ENCODE data around the gene CRYGS. TPM values are rescaled to one million over a fixed set of nuclear protein-coding genes. Genes with fewer than 3 reads are reported as not detected.
"Not testable (repeated sequence)": the region's sequence is repeated elsewhere in the genome, so short reads cannot be mapped to it uniquely, and the experiment has no call there.

Gene CRYGS
- total and polyA plus RNA-seq, 3 experiments from 2014 or later = 2.7 to 3.0 TPM; not detected in 1

DNA sequence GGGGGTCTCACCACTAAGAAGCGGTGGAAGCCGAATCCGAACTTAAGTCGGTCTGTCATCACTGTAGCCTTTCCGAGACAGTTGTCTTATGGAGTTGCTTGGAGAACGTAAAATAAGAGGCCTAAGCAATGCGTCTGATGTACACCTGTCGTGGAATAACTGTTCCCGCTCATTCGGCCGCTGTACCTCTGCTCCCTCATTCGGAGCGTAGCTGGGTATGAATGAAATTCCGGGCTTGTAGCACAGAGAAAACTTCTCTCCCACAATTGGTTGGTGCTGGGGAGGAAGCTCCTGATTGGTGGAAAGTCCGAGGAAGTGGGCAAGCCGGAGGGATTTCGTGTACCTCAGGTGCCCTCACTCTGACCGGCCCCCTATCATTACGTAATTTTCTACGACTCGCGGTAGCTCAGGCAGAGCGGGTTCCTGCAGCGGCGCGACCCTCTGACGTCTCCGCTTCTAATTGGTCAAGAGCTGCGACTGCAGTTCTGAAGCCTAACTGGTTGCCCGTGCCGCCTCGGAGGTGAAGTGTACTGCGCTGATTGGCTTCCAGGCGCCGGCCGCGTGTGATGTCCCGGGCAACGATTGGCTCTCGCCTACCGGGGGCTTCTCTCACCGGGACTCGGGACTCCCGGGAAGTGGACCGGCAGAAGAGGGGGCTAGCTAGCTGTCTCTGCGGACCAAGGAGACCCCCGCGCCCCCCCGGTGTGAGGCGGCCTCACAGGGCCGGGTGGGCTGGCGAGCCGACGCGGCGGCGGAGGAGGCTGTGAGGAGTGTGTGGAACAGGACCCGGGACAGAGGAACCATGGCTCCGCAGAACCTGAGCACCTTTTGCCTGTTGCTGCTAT lies 26.1 kb upstream of the CRYGS start, which contains the start of gene DNAJB11:
Gene DNAJB11, plus strand, starts transcription at position 625 of the 845 bp plus-strand sequence. Its CDS starts 178 bp downstream, at position 803.
- no peaks in the 10 kb centered on the region for H3K27me3 ChIP-seq (ENCODE audit: insufficient read depth, low read length, poor library complexity, severe bottlenecking)
- Mint-ChIP-seq H3K4me1 (peaks cover 56 to 75% (median 72%) of the 10 kb centered on the region in 3 donors), H3K4me3 (peak within 1 kb of the TSS; percentile 86 to 99 (median 89)), H3K9me3 (no peaks in the 10 kb centered on the region), H3K27ac (peak within 1 kb of the TSS; percentile 93 to 100 (median 98)), H3K36me3 (peaks cover 0 to 52% (median 8%) of the 10 kb centered on the region in 3 donors), H3K27me3 (no peaks in the 10 kb centered on the region)
- DNase-seq = peak; percentile 98 to 99 (median 99)
- no peaks in the 10 kb centered on the region for H3K9me3 ChIP-seq (ENCODE audit: low read length)
- peaks cover 38% of the 10 kb centered on the region for H3K4me1 ChIP-seq (ENCODE audit: insufficient read depth, low read length)
- POLR2A ChIA-PET = interaction anchor here (0.6 to 4.3 kb wide), 8 partner anchors 14 to 633 kb away, joined by 3 to 35 read pairs (median 4); partner anchors contain the start of genes EIF4A2 and TRA2B
- peak within 1 kb of the TSS; percentile 98 for H3K27ac ChIP-seq (ENCODE audit: low read depth, low read length)
- peaks cover 22% of the 10 kb centered on the region for H3K36me3 ChIP-seq (ENCODE audit: insufficient read depth, low read length)
- CTCF ChIA-PET = interaction anchor here (1.1 to 1.6 kb wide), 8 partner anchors 12 to 632 kb away, joined by 3 to 9 read pairs (median 4); partner anchors contain the start of genes RPL39L and TRA2B
- peak within 1 kb of the TSS; percentile 77 for H3K4me3 ChIP-seq (ENCODE audit: low read length)

DNA sequence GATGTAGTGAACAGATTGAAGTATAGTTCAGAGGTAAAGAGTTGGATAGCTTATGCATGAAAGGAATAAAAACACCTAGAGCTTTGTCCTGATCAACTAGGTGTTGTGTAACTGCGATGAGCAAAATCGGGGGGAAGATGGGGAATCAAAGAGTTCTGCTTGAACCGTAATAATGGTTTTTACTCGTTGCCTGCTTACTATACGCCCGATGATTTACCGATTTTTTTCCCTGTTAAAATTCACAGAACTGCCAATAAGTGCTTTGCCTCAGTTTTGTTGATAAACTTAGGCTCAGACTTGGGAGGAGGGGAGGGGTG lies 25.6 kb upstream of the CRYGS start:
- Histone ChIP-seq H3K36me3 (ENCODE audit: insufficient read depth, low read length) (peaks cover 22% of the 10 kb centered on the region), H3K27ac (ENCODE audit: low read depth, low read length) (peak overlapping the region; percentile 98), H3K4me3 (ENCODE audit: low read length) (peak overlapping the region; percentile 77), H3K9me3 (ENCODE audit: low read length) (no peaks in the 10 kb centered on the region), H3K27me3 (ENCODE audit: insufficient read depth, low read length, poor library complexity, severe bottlenecking) (no peaks in the 10 kb centered on the region), H3K4me1 (ENCODE audit: insufficient read depth, low read length) (peaks cover 39% of the 10 kb centered on the region)
- H3K27ac Mint-ChIP-seq = peak overlapping the region; percentile 93 to 100 (median 98)
- no peak for DNase-seq
- ChIA-PET CTCF (interaction anchor here (1.1 to 1.6 kb wide), 7 partner anchors 13 to 632 kb away, joined by 3 to 9 read pairs (median 4); partner anchors contain the start of genes RPL39L and TRA2B), POLR2A (interaction anchor here (0.6 to 4.3 kb wide), 7 partner anchors 14 to 632 kb away, joined by 3 to 35 read pairs (median 5); partner anchors contain the start of genes EIF4A2 and TRA2B)
- H3K36me3 Mint-ChIP-seq = peaks cover 0 to 47% (median 6%) of the 10 kb centered on the region in 3 donors
- peaks cover 57 to 74% (median 72%) of the 10 kb centered on the region in 3 donors for H3K4me1 Mint-ChIP-seq
- peak overlapping the region; percentile 86 to 99 (median 89) for H3K4me3 Mint-ChIP-seq
- H3K9me3 Mint-ChIP-seq = no peaks in the 10 kb centered on the region
- H3K27me3 Mint-ChIP-seq = no peaks in the 10 kb centered on the region

GRCh38 chr3:186569361-186569760 lies 25.2 kb upstream of the CRYGS start:
- Mint-ChIP-seq H3K4me1 (peaks cover 57 to 74% (median 72%) of the 10 kb centered on the region in 3 donors), H3K27ac (peak overlapping the region in 7 of 8 donors; percentile 93 to 100 (median 98)), H3K4me3 (peak overlapping the region; percentile 86 to 99 (median 89)), H3K36me3 (peaks cover 0 to 43% (median 6%) of the 10 kb centered on the region in 3 donors)
- Histone ChIP-seq H3K36me3 (ENCODE audit: insufficient read depth, low read length) (peaks cover 18% of the 10 kb centered on the region), H3K27ac (ENCODE audit: low read depth, low read length) (peak overlapping the region; percentile 98), H3K4me1 (ENCODE audit: insufficient read depth, low read length) (peaks cover 39% of the 10 kb centered on the region), H3K4me3 (ENCODE audit: low read length) (peak overlapping the region; percentile 77)
- not testable (repeated sequence) for H3K9me3 Mint-ChIP-seq; DNase-seq; H3K9me3 ChIP-seq (ENCODE audit: low read length); H3K27me3 Mint-ChIP-seq; H3K27me3 ChIP-seq (ENCODE audit: insufficient read depth, low read length, poor library complexity, severe bottlenecking)
- ChIA-PET POLR2A (interaction anchor here (0.6 to 4.3 kb wide), 6 partner anchors 16 to 647 kb away, joined by 3 to 35 read pairs (median 6); partner anchors contain the start of genes EIF4A2 and TRA2B), CTCF (interaction anchor here (1.2 to 3.1 kb wide), 4 partner anchors 29 to 631 kb away, joined by 4 to 15 read pairs (median 6); partner anchors contain the start of gene TRA2B)

- DNase-seq = peak; percentile 90 to 97 (median 94)
- Mint-ChIP-seq H3K4me1 (peaks cover 66 to 79% (median 78%) of the 10 kb centered on the region in 3 donors), H3K27ac (peak within 1 kb of the TSS; percentile 93 to 98 (median 97)), H3K36me3 (peaks cover 0 to 40% (median 2%) of the 10 kb centered on the region in 3 donors), H3K27me3 (no peaks in the 10 kb centered on the region), H3K4me3 (peak within 1 kb of the TSS; percentile 85 to 97 (median 94)), H3K9me3 (no peaks in the 10 kb centered on the region)
- Histone ChIP-seq H3K36me3 (ENCODE audit: insufficient read depth, low read length) (peaks cover 5% of the 10 kb centered on the region), H3K4me1 (ENCODE audit: insufficient read depth, low read length) (peaks cover 42% of the 10 kb centered on the region), H3K27me3 (ENCODE audit: insufficient read depth, low read length, poor library complexity, severe bottlenecking) (no peaks in the 10 kb centered on the region), H3K4me3 (ENCODE audit: low read length) (peak within 1 kb of the TSS; percentile 77), H3K27ac (ENCODE audit: low read depth, low read length) (peak within 1 kb of the TSS; percentile 87), H3K9me3 (ENCODE audit: low read length) (no peaks in the 10 kb centered on the region)
- POLR2A ChIA-PET = interaction anchor here (0.7 to 1.4 kb wide), 3 partner anchors 240 to 981 kb away, joined by 3 to 4 read pairs (median 3); partner anchors contain the start of gene SENP2
- CTCF ChIA-PET = interaction anchor here (0.7 to 3.1 kb wide), 4 partner anchors 48 to 1980 kb away, joined by 3 to 15 read pairs (median 4); no protein-coding TSS in a partner anchor
These were observed 23.1 kb upstream of the CRYGS start, which contains the start of gene TBCCD1 for GRCh38 chr3:186567072-186567921. Gene TBCCD1 (minus strand): TSS chr3:186567339. CDS start chr3:186564329, 3,010 bp downstream.

DNA sequence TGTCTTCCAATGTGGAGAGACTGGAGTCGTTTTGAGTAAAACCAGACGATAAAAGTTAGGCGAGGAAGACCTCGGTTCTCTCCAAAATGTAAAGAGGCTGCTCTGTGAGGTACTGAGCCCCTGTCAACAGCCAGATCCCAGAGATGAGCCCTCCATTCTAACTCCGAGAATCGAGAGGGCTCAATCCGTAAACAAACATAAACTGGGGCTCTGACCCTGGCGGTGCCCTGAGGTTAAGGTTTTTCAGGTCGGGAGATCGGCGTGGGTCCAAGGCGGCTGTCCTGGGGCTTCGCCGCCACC lies 22.5 kb upstream of the CRYGS start:
- Mint-ChIP-seq H3K27ac (peak overlapping the region; percentile 93 to 98 (median 97)), H3K27me3 (no peaks in the 10 kb centered on the region), H3K36me3 (peaks cover 0 to 43% (median 2%) of the 10 kb centered on the region in 3 donors), H3K4me3 (peak overlapping the region; percentile 85 to 97 (median 94)), H3K4me1 (peaks cover 67 to 81% (median 79%) of the 10 kb centered on the region in 3 donors), H3K9me3 (no peaks in the 10 kb centered on the region)
- H3K36me3 ChIP-seq (ENCODE audit: insufficient read depth, low read length) = peaks cover 8% of the 10 kb centered on the region
- DNase-seq = no peak
- H3K9me3 ChIP-seq (ENCODE audit: low read length) = no peaks in the 10 kb centered on the region
- CTCF ChIA-PET = interaction anchor here (3.1 kb wide), 1 partner anchor 50 kb away, joined by 15 read pairs; no protein-coding TSS in a partner anchor
- POLR2A ChIA-PET = interaction anchor here (1.4 kb wide), 1 partner anchor 981 kb away, joined by 4 read pairs; the partner anchor contains the start of gene SENP2
- H3K27me3 ChIP-seq (ENCODE audit: insufficient read depth, low read length, poor library complexity, severe bottlenecking) = no peaks in the 10 kb centered on the region
- peaks cover 43% of the 10 kb centered on the region for H3K4me1 ChIP-seq (ENCODE audit: insufficient read depth, low read length)
- peak overlapping the region; percentile 87 for H3K27ac ChIP-seq (ENCODE audit: low read depth, low read length)
- peak overlapping the region; percentile 77 for H3K4me3 ChIP-seq (ENCODE audit: low read length)

- POLR2A ChIA-PET = no interaction called here
- Histone ChIP-seq H3K4me3 (ENCODE audit: low read length) (no peak overlapping the region), H3K4me1 (ENCODE audit: insufficient read depth, low read length) (peaks cover 38% of the 10 kb centered on the region), H3K27me3 (ENCODE audit: insufficient read depth, low read length, poor library complexity, severe bottlenecking) (no peaks in the 10 kb centered on the region), H3K27ac (ENCODE audit: low read depth, low read length) (no peak overlapping the region), H3K9me3 (ENCODE audit: low read length) (no peaks in the 10 kb centered on the region), H3K36me3 (ENCODE audit: insufficient read depth, low read length) (peaks cover 8% of the 10 kb centered on the region)
- DNase-seq = no peak
- Mint-ChIP-seq H3K9me3 (no peaks in the 10 kb centered on the region), H3K36me3 (peaks cover 0 to 45% (median 7%) of the 10 kb centered on the region in 3 donors), H3K4me1 (peaks cover 68 to 83% (median 80%) of the 10 kb centered on the region in 3 donors), H3K4me3 (peak overlapping the region in 4 of 7 donors; percentile 0 to 78 (median 27)), H3K27me3 (no peaks in the 10 kb centered on the region), H3K27ac (peak overlapping the region in 3 of 8 donors; percentile 38 to 58 (median 41))
- CTCF ChIA-PET = interaction anchor here (0.6 kb wide), 1 partner anchor 193 kb away, joined by 3 read pairs; no protein-coding TSS in a partner anchor
These were observed 20.4 kb upstream of the CRYGS start for GRCh38 chr3:186564586-186564985.

DNA sequence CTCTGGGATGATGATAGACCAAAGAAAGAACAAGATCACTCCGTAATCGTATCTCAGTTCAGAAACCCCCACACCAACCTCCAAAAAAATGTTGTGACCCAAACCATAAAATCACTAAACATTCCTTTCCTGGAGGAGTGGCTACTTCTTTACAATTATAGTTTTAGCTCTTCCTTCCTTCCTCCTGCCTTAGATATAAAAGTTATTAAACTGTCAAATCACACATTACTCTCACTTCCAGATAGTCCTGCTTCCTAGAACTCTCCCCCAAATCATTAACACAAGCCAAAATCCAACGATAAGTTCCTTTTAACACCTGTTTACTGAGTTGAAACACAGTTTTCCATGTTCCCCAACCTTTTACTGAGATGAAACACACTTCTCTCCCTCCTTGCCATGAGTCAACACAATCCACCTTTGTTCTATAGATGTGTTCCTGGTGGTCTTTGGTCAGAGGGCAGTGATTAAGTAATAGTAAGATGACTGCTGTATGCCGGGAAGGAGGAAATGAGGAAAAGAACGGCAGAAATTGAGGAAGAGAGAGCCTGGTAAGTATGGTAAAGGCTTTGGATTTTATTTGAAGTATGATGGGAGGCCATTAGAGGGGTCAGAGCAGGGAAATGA lies 8.3 kb upstream of the CRYGS start:
- peaks cover 22% of the 10 kb centered on the region for H3K36me3 ChIP-seq (ENCODE audit: insufficient read depth, low read length)
- no peak overlapping the region for H3K27ac ChIP-seq (ENCODE audit: low read depth, low read length)
- Mint-ChIP-seq H3K27ac (no peak overlapping the region), H3K4me3 (no peak overlapping the region), H3K4me1 (no peaks in the 10 kb centered on the region), H3K27me3 (no peaks in the 10 kb centered on the region), H3K36me3 (peaks cover 5 to 72% (median 24%) of the 10 kb centered on the region in 3 donors), H3K9me3 (no peaks in the 10 kb centered on the region)
- no peak for DNase-seq
- H3K4me3 ChIP-seq (ENCODE audit: low read length) = no peak overlapping the region
- ChIA-PET POLR2A (no interaction called here), CTCF (interaction anchor here (0.7 to 1.6 kb wide), 2 partner anchors 12 to 62 kb away, joined by 3 to 6 read pairs; no protein-coding TSS in a partner anchor)
- no peaks in the 10 kb centered on the region for H3K27me3 ChIP-seq (ENCODE audit: insufficient read depth, low read length, poor library complexity, severe bottlenecking)
- no peaks in the 10 kb centered on the region for H3K4me1 ChIP-seq (ENCODE audit: insufficient read depth, low read length)
- H3K9me3 ChIP-seq (ENCODE audit: low read length) = no peaks in the 10 kb centered on the region
